Cardiac muscle cell (in vitro differentiated cells and primary cell): ENCODE data around the gene RYR2. TPM values are rescaled to one million over a fixed set of nuclear protein-coding genes. Genes with fewer than 3 reads are reported as not detected.
"Not testable (repeated sequence)": the region's sequence is repeated elsewhere in the genome, so short reads cannot be mapped to it uniquely, and the experiment has no call there.

Source experiments
- DNase-seq, 2 donors: peaks; one replicate each; pipeline versions ENCODE4 v3.0.0 to v3.0.0-alpha.2; 2010 to 2017; ENCODE audit warnings: low read depth in 1 of 2, low spot score in 1 of 2
- H3K27ac ChIP-seq: fragments of 200-600 bp; sonication (generic); 2 replicates; pipeline ENCODE4 v1.5.1; 2016
- H3K27me3 ChIP-seq: fragments of 200-600 bp; sonication (generic); 2 replicates; pipeline ENCODE4 v1.6.0; 2016; ENCODE audit warnings: control low read depth
- H3K36me3 ChIP-seq: fragments of 200-600 bp; sonication (generic); 2 replicates; pipeline ENCODE4 v1.5.1; 2016; ENCODE audit warnings: control low read depth
- H3K4me1 ChIP-seq: fragments of 200-600 bp; sonication (generic); 2 replicates; pipeline ENCODE4 v1.8.1; 2017; ENCODE audit warnings: low read depth, mild to moderate bottlenecking, mixed run types
- H3K4me3 ChIP-seq: fragments of 200-600 bp; sonication (generic); 2 replicates; pipeline ENCODE4 v1.5.1; 2016; ENCODE audit warnings: mild to moderate bottlenecking
- H3K9me3 ChIP-seq: fragments of 200-600 bp; sonication (generic); 2 replicates; pipeline ENCODE4 v1.5.1; 2017; ENCODE audit warnings: low read depth, mild to moderate bottlenecking, control low read depth
- polyA plus RNA-seq: library from polyadenylated mRNA; unstranded; fragments of >200 nt; fragmentation: Nextera tagmentation; extraction: Ambion mirVana; gene quantifications from 2 replicates; pipeline ENCODE4 v1.2.1, GENCODE V29; 2016
- total RNA-seq: library from RNA; depleted of rRNA; stranded (reverse); fragments of >200 nt; gene quantifications from 2 replicates; pipeline ENCODE4 v1.2.3, GENCODE V29; 2016
- TF ChIP-seq, protein P1 (sequence below): IDR thresholded peaks from 2 replicates; pipeline ENCODE4 v1.5.1; 2012; ENCODE audit warnings: low read depth, mild to moderate bottlenecking, low read length

RYR2 gene
- total and polyA plus RNA-seq, 2 experiments from 2014 or later = 29.8 to 155 TPM

DNA sequence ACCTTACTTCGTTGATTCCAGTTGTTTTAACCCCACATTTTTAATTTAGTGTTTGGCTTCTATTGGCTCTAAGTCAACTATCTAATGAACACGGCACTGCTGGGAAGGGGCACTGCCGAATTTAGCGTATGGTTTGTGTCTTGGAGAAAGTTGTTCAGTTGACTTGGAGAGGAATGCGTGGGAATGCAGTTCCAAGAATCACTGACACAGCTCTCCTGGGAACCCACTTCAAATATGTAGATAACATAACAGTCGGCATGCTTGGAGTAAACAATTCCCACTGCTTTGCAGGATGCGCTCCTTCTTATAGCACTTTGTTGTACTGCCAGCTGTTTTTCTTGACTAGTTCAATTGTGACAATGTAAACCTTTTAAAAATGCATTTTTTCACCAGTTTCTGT lies 104.3 kb downstream of the RYR2 start:
- DNase-seq = peak; percentile 83 to 92
- H3K36me3 ChIP-seq = no peaks in the 10 kb centered on the region

DNA sequence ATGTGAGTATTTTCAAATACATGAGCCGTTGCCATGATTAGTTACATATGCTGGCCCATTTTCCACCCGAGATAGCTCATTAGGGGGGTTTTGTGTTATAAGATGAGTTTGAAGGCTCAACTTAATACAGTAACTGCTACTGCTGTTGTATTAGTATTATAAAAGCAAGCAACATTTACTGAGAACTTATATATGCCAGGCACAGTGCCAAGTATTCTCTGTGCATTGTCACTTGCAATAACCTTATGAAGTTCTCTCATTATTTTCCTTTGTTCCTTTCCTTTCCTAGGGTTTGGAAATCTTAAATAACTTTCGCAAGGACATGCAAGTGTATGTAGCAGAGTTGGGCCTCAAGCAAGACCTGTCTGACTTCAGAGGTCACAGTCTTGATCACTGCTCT lies 107.9 kb downstream of the RYR2 start:
- Histone ChIP-seq H3K4me1 (peaks cover 55% of the 10 kb centered on the region), H3K27me3 (no peaks in the 10 kb centered on the region), H3K36me3 (no peaks in the 10 kb centered on the region), H3K27ac (peak overlapping the region; percentile 85), H3K9me3 (no peaks in the 10 kb centered on the region), H3K4me3 (no peak overlapping the region)
- TF ChIP-seq, protein P1, sequence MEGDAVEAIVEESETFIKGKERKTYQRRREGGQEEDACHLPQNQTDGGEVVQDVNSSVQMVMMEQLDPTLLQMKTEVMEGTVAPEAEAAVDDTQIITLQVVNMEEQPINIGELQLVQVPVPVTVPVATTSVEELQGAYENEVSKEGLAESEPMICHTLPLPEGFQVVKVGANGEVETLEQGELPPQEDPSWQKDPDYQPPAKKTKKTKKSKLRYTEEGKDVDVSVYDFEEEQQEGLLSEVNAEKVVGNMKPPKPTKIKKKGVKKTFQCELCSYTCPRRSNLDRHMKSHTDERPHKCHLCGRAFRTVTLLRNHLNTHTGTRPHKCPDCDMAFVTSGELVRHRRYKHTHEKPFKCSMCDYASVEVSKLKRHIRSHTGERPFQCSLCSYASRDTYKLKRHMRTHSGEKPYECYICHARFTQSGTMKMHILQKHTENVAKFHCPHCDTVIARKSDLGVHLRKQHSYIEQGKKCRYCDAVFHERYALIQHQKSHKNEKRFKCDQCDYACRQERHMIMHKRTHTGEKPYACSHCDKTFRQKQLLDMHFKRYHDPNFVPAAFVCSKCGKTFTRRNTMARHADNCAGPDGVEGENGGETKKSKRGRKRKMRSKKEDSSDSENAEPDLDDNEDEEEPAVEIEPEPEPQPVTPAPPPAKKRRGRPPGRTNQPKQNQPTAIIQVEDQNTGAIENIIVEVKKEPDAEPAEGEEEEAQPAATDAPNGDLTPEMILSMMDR = no peak
- no peak for DNase-seq

More for the DNA sequence above, 104.3 kb downstream of the RYR2 start:
- Histone ChIP-seq H3K9me3 (no peaks in the 10 kb centered on the region), H3K27me3 (no peaks in the 10 kb centered on the region), H3K4me3 (no peak overlapping the region), H3K4me1 (peaks cover 64% of the 10 kb centered on the region), H3K27ac (peak overlapping the region; percentile 98)
- TF ChIP-seq, protein P1 = no peak

DNA sequence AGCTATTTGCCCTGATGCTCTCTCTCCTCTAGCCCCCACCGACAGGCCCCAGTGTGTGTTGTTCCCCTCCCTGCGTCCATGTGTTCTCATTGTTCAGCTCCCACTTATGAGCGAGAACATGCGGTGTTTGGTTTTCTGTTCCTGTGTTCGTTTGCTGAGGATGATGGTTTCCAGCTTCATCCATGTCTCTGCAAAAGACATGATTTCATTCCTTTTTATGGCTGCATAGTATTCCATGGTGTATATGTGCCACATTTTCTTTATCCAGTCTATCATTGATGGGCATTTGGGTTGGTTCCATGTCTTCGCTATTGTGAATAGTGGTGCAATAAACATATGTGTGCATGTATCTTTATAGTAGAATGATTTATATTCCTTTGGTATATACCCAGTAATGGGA lies 110.0 kb downstream of the RYR2 start:
- H3K36me3 ChIP-seq, DNase-seq, H3K4me3 ChIP-seq, H3K9me3 ChIP-seq, H3K27me3 ChIP-seq: not testable (repeated sequence)
- Histone ChIP-seq H3K4me1 (peaks cover 37% of the 10 kb centered on the region), H3K27ac (peak overlapping the region; percentile 85)

DNA sequence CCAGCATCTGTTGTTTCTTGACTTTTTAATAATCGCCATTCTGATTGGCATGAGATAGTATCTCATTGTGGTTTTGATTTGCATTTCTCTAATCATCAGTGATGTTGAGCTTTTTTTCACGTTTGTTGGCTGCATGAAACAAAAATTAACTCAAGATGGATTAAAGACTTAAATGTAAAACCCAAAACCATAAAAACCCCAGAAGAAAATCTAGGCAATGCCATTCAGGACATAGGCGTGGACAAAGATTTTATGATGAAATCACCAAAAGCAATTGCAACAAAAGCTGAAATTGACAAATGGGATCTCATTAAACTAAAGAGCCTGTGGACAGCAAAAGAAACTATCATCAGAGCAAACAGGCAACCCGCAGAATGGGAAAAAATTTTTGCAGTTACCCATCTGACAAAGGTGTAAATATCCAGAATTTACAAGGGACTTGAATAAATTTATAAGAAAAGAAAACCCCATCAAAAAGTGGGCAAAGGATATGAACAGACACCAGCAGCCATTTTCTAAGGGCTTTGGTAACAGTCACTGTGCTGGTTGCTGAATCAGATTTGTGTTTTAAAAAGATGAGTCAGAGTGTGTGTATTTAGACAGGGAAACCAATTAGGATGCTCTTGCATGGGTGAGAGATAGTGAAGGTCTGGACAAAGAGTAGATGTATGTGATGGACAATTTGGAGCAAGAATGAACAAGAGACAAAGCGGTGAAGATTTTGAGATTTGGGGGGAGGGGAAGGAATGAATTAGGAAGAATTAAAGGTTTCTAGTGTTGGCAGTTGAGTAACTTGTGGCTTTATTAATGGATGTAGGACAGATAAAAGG lies 110.7 kb downstream of the RYR2 start:
- no peaks in the 10 kb centered on the region for H3K9me3 ChIP-seq
- H3K36me3 ChIP-seq = no peaks in the 10 kb centered on the region
- H3K27me3 ChIP-seq = no peaks in the 10 kb centered on the region
- peak overlapping the region; percentile 0 for H3K27ac ChIP-seq
- peaks cover 32% of the 10 kb centered on the region for H3K4me1 ChIP-seq
- DNase-seq = no peak
- TF ChIP-seq, protein P1 = no peak
- H3K4me3 ChIP-seq = no peak overlapping the region

DNA sequence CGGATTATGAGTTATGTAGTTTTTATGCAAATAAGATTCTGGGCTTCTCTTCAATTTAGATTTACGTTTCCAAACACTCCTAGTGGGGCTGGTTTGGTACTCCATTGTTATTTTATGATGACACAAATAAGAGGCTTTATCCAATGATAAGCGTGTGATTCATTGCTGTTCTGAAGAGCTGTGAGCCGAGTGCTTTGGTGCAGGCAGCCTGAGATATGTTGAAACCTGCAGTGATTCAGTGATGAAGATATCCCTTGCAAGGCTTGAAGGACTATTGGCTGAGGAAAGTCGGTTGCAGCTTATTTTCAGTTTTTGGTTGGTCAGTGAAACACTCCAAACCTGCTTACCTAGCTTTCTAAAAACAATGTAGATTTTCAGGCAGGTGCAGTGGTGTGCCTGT lies 112.2 kb downstream of the RYR2 start:
- H3K36me3 ChIP-seq = no peaks in the 10 kb centered on the region
- peaks cover 27% of the 10 kb centered on the region for H3K4me1 ChIP-seq
- no peak overlapping the region for H3K4me3 ChIP-seq
- H3K27ac ChIP-seq = peak overlapping the region; percentile 37
- no peaks in the 10 kb centered on the region for H3K9me3 ChIP-seq
- TF ChIP-seq, protein P1 = no peak
- H3K27me3 ChIP-seq = no peaks in the 10 kb centered on the region
- peak in 1 of 2 donors; percentile 86 for DNase-seq
